22Rv1 (cell line): Measurements from ENCODE around the gene FUZ.

Experiments used
- CTCF ChIP-seq: fragments of 450-650 bp; IDR thresholded peaks from 2 replicates; pipeline ENCODE4 v1.5.1; 2017; ENCODE audit warnings: mild to moderate bottlenecking
- ZFX ChIP-seq: fragments of 450-650 bp; IDR thresholded peaks from 2 replicates; pipeline ENCODE4 v1.6.1; 2017; ENCODE audit warnings: antibody characterized with exemption, borderline replicate concordance

DNA sequence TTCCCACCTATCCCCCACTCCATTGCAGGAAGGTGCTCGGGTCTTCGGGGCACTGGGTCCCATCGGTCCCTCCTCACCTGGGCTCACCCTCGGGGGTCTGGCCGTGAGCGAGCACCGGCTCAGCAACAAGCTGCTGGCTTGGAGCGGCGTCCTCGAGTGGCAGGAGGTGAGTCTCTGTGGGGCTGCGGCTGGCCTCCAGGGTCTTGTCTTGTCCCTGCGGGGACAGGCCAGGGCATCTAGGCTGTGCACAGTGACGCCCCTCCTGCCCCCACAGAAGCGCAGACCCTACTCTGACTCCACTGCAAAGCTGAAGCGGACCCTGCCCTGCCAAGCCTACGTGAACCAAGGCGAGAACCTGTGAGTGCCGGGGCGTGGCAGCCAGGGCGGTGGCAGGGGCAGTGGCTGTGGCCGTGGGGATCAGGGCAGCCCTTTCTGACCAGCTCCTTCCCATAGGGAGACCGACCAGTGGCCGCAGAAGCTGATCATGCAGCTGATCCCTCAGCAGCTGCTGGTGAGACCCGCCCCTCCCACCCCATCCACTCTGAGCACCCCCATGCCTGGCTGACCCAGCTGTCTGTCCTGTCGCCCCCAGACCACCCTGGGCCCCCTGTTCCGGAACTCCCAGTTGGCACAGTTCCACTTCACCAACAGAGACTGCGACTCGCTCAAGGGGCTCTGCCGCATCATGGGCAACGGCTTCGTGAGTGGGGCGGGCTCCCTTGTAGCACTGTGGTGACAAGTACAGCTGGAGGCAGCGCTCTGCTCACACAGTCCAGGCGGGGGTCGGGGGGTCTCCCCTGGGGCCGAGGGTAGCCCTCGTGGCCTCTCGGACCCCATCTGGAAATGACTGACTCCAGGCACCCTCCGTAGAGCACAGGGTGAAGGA lies 41.5 kb upstream of the FUZ start:
- TF ChIP-seq CTCF (no peak), ZFX (no peak)
